ENCODE data around the gene GLT8D2. TPM values are rescaled to one million over a fixed set of nuclear protein-coding genes. Genes with fewer than 3 reads are reported as not detected.

Gene GLT8D2
- total RNA-seq, 1 experiment from 2014 or later: 3.8 TPM

- Histone ChIP-seq H2BK12ac (ENCODE audit: insufficient read length, low read depth, low read length) (no peak overlapping the region), H2BK15ac (ENCODE audit: low read depth, low read length) (no peak overlapping the region), H4K5ac (ENCODE audit: insufficient read length, low read depth, low read length) (no peak overlapping the region), H3K14ac (ENCODE audit: insufficient read depth, low read length) (no peak overlapping the region), H3K4me1 (ENCODE audit: insufficient read depth, low read length) (no peaks in the 10 kb centered on the region), H3K23me2 (ENCODE audit: insufficient read length, low read depth, low read length, poor library complexity, severe bottlenecking) (no peaks in the 10 kb centered on the region), H3K23ac (ENCODE audit: insufficient read length, low read depth, low read length) (no peak overlapping the region), H3K18ac (ENCODE audit: insufficient read length, low read depth, low read length) (no peak overlapping the region), H4K91ac (ENCODE audit: insufficient read length, low read depth, low read length) (no peak overlapping the region), H3K79me1 (ENCODE audit: insufficient read depth, low read depth, low read length, poor library complexity, severe bottlenecking) (no peaks in the 10 kb centered on the region), H3T11ph (ENCODE audit: low read length) (no peak overlapping the region), H3K4me2 (ENCODE audit: insufficient read depth, insufficient read length, low read length) (no peak overlapping the region), H2BK20ac (ENCODE audit: low read depth, low read length, poor library complexity, severe bottlenecking) (no peak overlapping the region), H4K8ac (replicated peaks; ENCODE audit: insufficient read length, low read depth, low read length) (no peak overlapping the region), H3K27ac (ENCODE audit: insufficient read length, low read depth, low read length) (no peak overlapping the region), H3K27me3 (ENCODE audit: insufficient read depth, low read length) (no peaks in the 10 kb centered on the region), H4K20me1 (ENCODE audit: control insufficient read depth, insufficient read depth, insufficient read length) (no peaks in the 10 kb centered on the region), H3K56ac (ENCODE audit: insufficient read length, low read depth, low read length) (no peak overlapping the region), H3K4ac (ENCODE audit: low read depth, low read length) (no peak overlapping the region), H2BK120ac (ENCODE audit: low read depth, low read length, poor library complexity, severe bottlenecking) (no peak overlapping the region), H3K9ac (ENCODE audit: extremely low read depth, insufficient read length, low read length) (no peak overlapping the region), H3K79me2 (ENCODE audit: insufficient read depth, low read length) (no peaks in the 10 kb centered on the region), H2AK5ac (ENCODE audit: insufficient read length, low read length) (no peak overlapping the region), H2BK5ac (ENCODE audit: insufficient read length, low read length) (no peak overlapping the region), H3K9me3 (ENCODE audit: control insufficient read depth, low read depth, low read length) (no peaks in the 10 kb centered on the region), H2AFZ (ENCODE audit: low read length) (no peak overlapping the region)
- H3K27ac Mint-ChIP-seq: no peak overlapping the region
- no peak overlapping the region for H3K4me3 Mint-ChIP-seq
- DNase-seq: no peak
- no CpG with 5 or more reads among the region's 1 CpG for WGBS (ENCODE audit: extremely low coverage, insufficient read length, low lambda C conversion rate)
- no peaks in the 10 kb centered on the region for H3K4me1 Mint-ChIP-seq
- no peak for TF ChIP-seq CTCF (conservative IDR thresholded peaks at IDR 0.05)
- H3K9me3 Mint-ChIP-seq: no peaks in the 10 kb centered on the region
- H3K36me3 Mint-ChIP-seq (ENCODE audit: insufficient read depth in 1 of 3, low read depth in 3 of 3): no peaks in the 10 kb centered on the region
- H3K27me3 Mint-ChIP-seq (ENCODE audit: low read depth): no peaks in the 10 kb centered on the region
Measured at GRCh38 chr12:104080764-104081163, 30.8 kb upstream of the GLT8D2 start.

All from H9 (cell line).